Measurements from ENCODE around the gene TTC1. TPM values are rescaled to one million over a fixed set of nuclear protein-coding genes. Genes with fewer than 3 reads are reported as not detected.
"Not testable (repeated sequence)": the region's sequence is repeated elsewhere in the genome, so short reads cannot be mapped to it uniquely, and the experiment has no call there.

The TTC1 gene
- total RNA-seq, 4 donors from 2014 or later: 45.4 to 59.4 (median 49.8) TPM

- Histone ChIP-seq H3K36me3 (no peaks in the 10 kb centered on the region), H3K4me3 (no peak overlapping the region), H3K9me3 (peaks cover 0 to 14% (median 11%) of the 10 kb centered on the region in 4 donors), H3K27me3 (peaks cover 0 to 34% (median 4%) of the 10 kb centered on the region in 4 donors), H3K27ac (replicated peaks in 1 of 4) (no peak overlapping the region), H3K4me1 (peaks cover 0 to under 1% (median under 1%) of the 10 kb centered on the region in 4 donors)
- intact Hi-C loops (cut with DNase I): no loop called here
- TF ChIP-seq, protein P1, sequence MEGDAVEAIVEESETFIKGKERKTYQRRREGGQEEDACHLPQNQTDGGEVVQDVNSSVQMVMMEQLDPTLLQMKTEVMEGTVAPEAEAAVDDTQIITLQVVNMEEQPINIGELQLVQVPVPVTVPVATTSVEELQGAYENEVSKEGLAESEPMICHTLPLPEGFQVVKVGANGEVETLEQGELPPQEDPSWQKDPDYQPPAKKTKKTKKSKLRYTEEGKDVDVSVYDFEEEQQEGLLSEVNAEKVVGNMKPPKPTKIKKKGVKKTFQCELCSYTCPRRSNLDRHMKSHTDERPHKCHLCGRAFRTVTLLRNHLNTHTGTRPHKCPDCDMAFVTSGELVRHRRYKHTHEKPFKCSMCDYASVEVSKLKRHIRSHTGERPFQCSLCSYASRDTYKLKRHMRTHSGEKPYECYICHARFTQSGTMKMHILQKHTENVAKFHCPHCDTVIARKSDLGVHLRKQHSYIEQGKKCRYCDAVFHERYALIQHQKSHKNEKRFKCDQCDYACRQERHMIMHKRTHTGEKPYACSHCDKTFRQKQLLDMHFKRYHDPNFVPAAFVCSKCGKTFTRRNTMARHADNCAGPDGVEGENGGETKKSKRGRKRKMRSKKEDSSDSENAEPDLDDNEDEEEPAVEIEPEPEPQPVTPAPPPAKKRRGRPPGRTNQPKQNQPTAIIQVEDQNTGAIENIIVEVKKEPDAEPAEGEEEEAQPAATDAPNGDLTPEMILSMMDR (IDR thresholded peaks at IDR 0.05): no peak
- no peak for TF ChIP-seq POLR2AphosphoS5 (IDR thresholded peaks at IDR 0.05)
- no peak for DNase-seq (ENCODE audit: extremely low spot score)
- 80% methylated on average over 1 of the region's 1 CpG for WGBS
These were observed 16.4 kb upstream of the TTC1 start for GRCh38 chr5:159992566-159992965.

DNA sequence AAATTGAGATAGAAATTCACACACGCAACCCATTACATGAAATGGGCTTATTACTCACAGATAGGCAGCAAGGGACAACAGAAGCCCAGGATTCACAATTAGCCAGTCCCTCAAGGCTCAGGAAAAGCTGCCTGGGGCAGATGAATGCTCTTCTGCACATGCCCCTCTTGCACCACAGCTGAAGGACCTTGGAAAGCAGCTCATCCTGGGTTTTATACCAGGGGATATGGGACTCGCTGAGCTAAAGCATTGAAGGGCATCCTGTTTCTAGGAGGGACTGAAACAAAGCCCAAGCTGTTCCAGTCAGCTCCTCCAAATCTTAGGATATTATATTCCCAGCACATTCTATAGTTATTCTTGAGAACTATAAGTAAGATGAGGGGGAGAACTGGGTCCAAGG lies 15.7 kb upstream of the TTC1 start:
- Histone ChIP-seq H3K27me3 (peaks cover 0 to 28% (median under 1%) of the 10 kb centered on the region in 4 donors), H3K4me1 (no peaks in the 10 kb centered on the region), H3K9me3 (peaks cover 0 to 14% (median 11%) of the 10 kb centered on the region in 4 donors), H3K4me3 (no peak overlapping the region), H3K27ac (replicated peaks in 1 of 4) (no peak overlapping the region), H3K36me3 (no peaks in the 10 kb centered on the region)
- no peak for DNase-seq (ENCODE audit: extremely low spot score)
- TF ChIP-seq, protein P1 (IDR thresholded peaks at IDR 0.05): no peak
- TF ChIP-seq POLR2AphosphoS5 (IDR thresholded peaks at IDR 0.05) (no peak), POLR2A (IDR thresholded peaks at IDR 0.05; ENCODE audit: low read depth) (no peak), EP300 (IDR thresholded peaks at IDR 0.05) (no peak)
- intact Hi-C loops (cut with DNase I): no loop called here
- WGBS: 95% methylated on average over 2 of the region's 2 CpGs

DNA sequence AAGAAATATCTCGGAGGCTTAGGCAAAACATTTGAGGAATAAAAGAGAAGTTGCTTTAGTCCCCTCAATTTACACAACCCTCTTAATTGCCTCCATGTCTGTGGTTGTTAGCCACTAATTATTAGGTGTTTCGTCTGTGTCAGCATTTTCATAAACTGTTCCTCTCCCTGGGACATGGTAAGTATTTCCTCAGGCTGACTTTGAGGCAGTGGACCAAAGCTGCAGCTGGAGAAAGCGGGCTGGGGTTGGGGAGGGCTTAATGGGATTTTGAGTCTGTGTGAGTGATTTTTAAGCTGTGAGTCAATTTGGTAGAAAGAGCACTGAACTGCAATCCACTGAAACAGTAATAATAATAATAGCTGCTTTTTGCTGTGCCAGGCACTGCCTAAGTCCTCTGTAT lies 13.0 kb upstream of the TTC1 start:
- Histone ChIP-seq H3K4me3 (no peak overlapping the region), H3K27ac (replicated peaks in 1 of 4) (no peak overlapping the region), H3K9me3 (peaks cover 0 to 14% (median 11%) of the 10 kb centered on the region in 4 donors), H3K36me3 (no peaks in the 10 kb centered on the region), H3K4me1 (no peaks in the 10 kb centered on the region), H3K27me3 (peaks cover 0 to 22% (median under 1%) of the 10 kb centered on the region in 4 donors)
- no peak for DNase-seq (ENCODE audit: extremely low spot score)
- 84% methylated on average over 3 of the region's 3 CpGs for WGBS
- TF ChIP-seq POLR2AphosphoS5 (IDR thresholded peaks at IDR 0.05): no peak
- TF ChIP-seq EP300 (IDR thresholded peaks at IDR 0.05): no peak
- TF ChIP-seq, protein P1 (IDR thresholded peaks at IDR 0.05): no peak
- no peak for TF ChIP-seq POLR2A (IDR thresholded peaks at IDR 0.05; ENCODE audit: low read depth)
- intact Hi-C loops (cut with DNase I): no loop called here

DNA sequence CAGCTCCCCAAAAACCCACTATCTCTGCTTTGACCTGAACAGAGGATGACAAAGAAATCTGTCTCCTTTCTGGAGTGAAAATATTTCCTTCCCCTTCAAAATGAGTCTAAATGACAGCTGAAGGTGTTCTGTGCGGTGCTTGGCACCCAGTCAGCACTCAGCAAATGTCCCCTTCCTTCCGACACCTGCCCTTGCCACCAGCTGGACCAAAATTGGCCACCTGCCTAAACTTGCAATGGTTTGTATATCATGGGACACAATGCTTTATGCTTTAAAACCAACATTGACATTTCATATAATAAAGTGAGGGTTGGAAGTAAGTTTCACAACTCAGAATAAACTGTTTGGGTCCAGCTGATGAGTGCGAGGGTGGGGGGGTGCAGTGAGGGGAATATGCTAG lies 7.5 kb upstream of the TTC1 start:
- Histone ChIP-seq H3K27me3 (peaks cover 0 to 6% (median 1%) of the 10 kb centered on the region in 4 donors), H3K4me3 (no peak overlapping the region), H3K27ac (replicated peaks in 1 of 4) (no peak overlapping the region), H3K36me3 (no peaks in the 10 kb centered on the region), H3K4me1 (no peaks in the 10 kb centered on the region), H3K9me3 (no peaks in the 10 kb centered on the region)
- DNase-seq (ENCODE audit: extremely low spot score): no peak
- 40% methylated on average over 1 of the region's 3 CpGs for WGBS
- intact Hi-C loops (cut with DNase I): loop anchor here (10.0 kb wide), 1 partner anchor 837 kb away; no protein-coding TSS in a partner anchor
- TF ChIP-seq POLR2AphosphoS5 (IDR thresholded peaks at IDR 0.05): no peak
- TF ChIP-seq EP300 (IDR thresholded peaks at IDR 0.05): no peak
- no peak for TF ChIP-seq POLR2A (IDR thresholded peaks at IDR 0.05; ENCODE audit: low read depth)
- TF ChIP-seq, protein P1 (IDR thresholded peaks at IDR 0.05): no peak

- Histone ChIP-seq H3K4me3 (no peak overlapping the region), H3K27me3 (no peaks in the 10 kb centered on the region), H3K27ac (replicated peaks in 1 of 4) (no peak overlapping the region), H3K36me3 (peaks cover 4 to 20% (median 11%) of the 10 kb centered on the region in 4 donors), H3K4me1 (peaks cover 14 to 28% (median 26%) of the 10 kb centered on the region in 4 donors), H3K9me3 (no peaks in the 10 kb centered on the region)
- 88% methylated on average over 3 of the region's 3 CpGs for WGBS
- TF ChIP-seq EP300 (IDR thresholded peaks at IDR 0.05) (no peak), POLR2AphosphoS5 (IDR thresholded peaks at IDR 0.05) (no peak)
- no peak for DNase-seq (ENCODE audit: extremely low spot score)
- intact Hi-C loops (cut with DNase I): loop anchor here (10.0 kb wide), 1 partner anchor 843 kb away; no protein-coding TSS in a partner anchor
These were observed 1.4 kb upstream of the TTC1 start for GRCh38 chr5:160007514-160007913.

- H3K36me3 ChIP-seq: peaks cover 10 to 29% (median 17%) of the 10 kb centered on the region in 4 donors
- intact Hi-C loops (cut with DNase I): loop anchor here (10.0 kb wide), 1 partner anchor 844 kb away; no protein-coding TSS in a partner anchor
- not testable (repeated sequence) for DNase-seq (ENCODE audit: extremely low spot score); H3K27me3 ChIP-seq; H3K9me3 ChIP-seq
- peak overlapping the region; percentile 87 to 89 (median 88) for H3K27ac ChIP-seq (replicated peaks in 1 of 4)
- peak overlapping the region; percentile 66 to 95 (median 82) for H3K4me3 ChIP-seq
- H3K4me1 ChIP-seq: peaks cover 14 to 28% (median 26%) of the 10 kb centered on the region in 4 donors
- whole genome bisulfite sequencing: 81% methylated on average over 14 of the region's 14 CpGs
These were observed 436 bp upstream of the TTC1 start for GRCh38 chr5:160008529-160008876.

Measured in esophagus muscularis mucosa (tissue), 4 donors.